Neural cell (in vitro differentiated cells): ENCODE data around the gene ARHGAP10. TPM values are rescaled to one million over a fixed set of nuclear protein-coding genes. Genes with fewer than 3 reads are reported as not detected.

ENCODE experiments used
- H2AFZ ChIP-seq: fragments of 200-600, 300-800 bp; sonication (generic), shearing (Covaris generic); 2 replicates; pipeline ENCODE4 v1.6.0; 2014; ENCODE audit warnings: low read depth, mild to moderate bottlenecking, antibody characterized with exemption, low read length, moderate library complexity
- H3F3A ChIP-seq: fragments of 200-600 bp; shearing (Covaris generic); 2 replicates; pipeline ENCODE4 v1.6.1; 2016; ENCODE audit warnings: mild to moderate bottlenecking, moderate library complexity, mixed read lengths, antibody characterized with exemption, low read length; ENCODE audit not compliant: insufficient read depth, poor library complexity, severe bottlenecking
- H3K27ac ChIP-seq: fragments of 200-600, 300-800 bp; sonication (generic), shearing (Covaris generic); 2 replicates; pipeline ENCODE4 v1.5.1; 2014; ENCODE audit warnings: mild to moderate bottlenecking, low read length, moderate library complexity
- H3K27me3 ChIP-seq: fragments of 300-800, 200-600 bp; sonication (generic), shearing (Covaris generic); 2 replicates; pipeline ENCODE4 v1.6.0; 2014; ENCODE audit warnings: mild to moderate bottlenecking, low read depth, low read length, moderate library complexity; ENCODE audit not compliant: insufficient read depth
- H3K36me3 ChIP-seq: fragments of 300-800, 200-600 bp; sonication (generic), shearing (Covaris generic); 2 replicates; pipeline ENCODE4 v1.5.1; 2014; ENCODE audit warnings: mild to moderate bottlenecking, antibody characterized with exemption, low read length, moderate library complexity; ENCODE audit not compliant: insufficient read depth
- H3K4me2 ChIP-seq: fragments of 300-800, 200-600 bp; sonication (generic), shearing (Covaris generic); 2 replicates; pipeline ENCODE4 v1.6.0; 2014; ENCODE audit warnings: mild to moderate bottlenecking, low read length
- H3K4me3 ChIP-seq: fragments of 300-800, 200-600 bp; sonication (generic), shearing (Covaris generic); 2 replicates; pipeline ENCODE4 v1.5.1; 2014; ENCODE audit warnings: mild to moderate bottlenecking, low read length, moderate library complexity
- H3K79me2 ChIP-seq: fragments of 200-600 bp; shearing (Covaris generic); replicated peaks from 2 replicates; pipeline ENCODE4 v1.6.0; 2014; ENCODE audit warnings: mild to moderate bottlenecking, low read length, moderate library complexity; ENCODE audit not compliant: insufficient read depth
- H3K9ac ChIP-seq: fragments of 300-800, 200-600 bp; sonication (generic), shearing (Covaris generic); 2 replicates; pipeline ENCODE4 v1.6.1; 2016; ENCODE audit warnings: mild to moderate bottlenecking, low read length, mixed read lengths
- H3K9me2 ChIP-seq: fragments of 200-600 bp; shearing (Covaris generic); 2 replicates; pipeline ENCODE4 v1.6.1; 2016; ENCODE audit warnings: mild to moderate bottlenecking, low read length, mixed read lengths; ENCODE audit not compliant: insufficient read depth
- H3K9me3 ChIP-seq: fragments of 200-600, 300-800 bp; sonication (generic), shearing (Covaris generic); 2 replicates; pipeline ENCODE4 v1.6.1; 2016; ENCODE audit warnings: mild to moderate bottlenecking, mixed run types, low read length, moderate library complexity, mixed read lengths
- H4K20me1 ChIP-seq: fragments of 200-600 bp; shearing (Covaris generic); 2 replicates; pipeline ENCODE4 v1.6.1; 2016; ENCODE audit warnings: mild to moderate bottlenecking, mixed run types; ENCODE audit not compliant: insufficient read depth
- CTCF ChIP-seq: fragments of 450-650 bp; IDR thresholded peaks from 2 replicates; pipeline ENCODE4 v1.5.1; 2014; ENCODE audit warnings: antibody characterized with exemption, mild to moderate bottlenecking, moderate library complexity; ENCODE audit not compliant: poor library complexity, severe bottlenecking
- EP300 ChIP-seq: fragments of 450-650 bp; conservative IDR thresholded peaks from 2 replicates; pipeline ENCODE4 v1.6.1; 2014; ENCODE audit warnings: antibody characterized with exemption, mild to moderate bottlenecking, moderate library complexity; ENCODE audit not compliant: poor library complexity, severe bottlenecking
- EZH2 ChIP-seq: fragments of 200-600, 300-800 bp; shearing (Covaris generic), sonication (generic); IDR thresholded peaks from 2 replicates; pipeline ENCODE4 v1.6.1; 2014; ENCODE audit warnings: antibody characterized with exemption, low read length, borderline replicate concordance, mild to moderate bottlenecking; ENCODE audit not compliant: insufficient read depth, poor library complexity, severe bottlenecking
- MXI1 ChIP-seq: fragments of 450-650 bp; conservative IDR thresholded peaks from 2 replicates; pipeline ENCODE4 v1.6.1; 2014; ENCODE audit warnings: antibody characterized with exemption, mild to moderate bottlenecking; ENCODE audit not compliant: poor library complexity, severe bottlenecking
- POLR2AphosphoS5 ChIP-seq: IDR thresholded peaks from 2 replicates; pipeline ENCODE4 v1.6.1; 2012
- RAD21 ChIP-seq: fragments of 450-650 bp; conservative IDR thresholded peaks from 2 replicates; pipeline ENCODE4 v1.6.1; 2014; ENCODE audit warnings: antibody characterized with exemption, mild to moderate bottlenecking, moderate library complexity
- REST ChIP-seq: IDR thresholded peaks from 2 replicates; pipeline ENCODE4 v1.6.1; 2012; ENCODE audit warnings: borderline replicate concordance
- SMC3 ChIP-seq: fragments of 450-650 bp; conservative IDR thresholded peaks from 2 replicates; pipeline ENCODE4 v1.6.1; 2014; ENCODE audit warnings: antibody characterized with exemption, mild to moderate bottlenecking, moderate library complexity; ENCODE audit not compliant: poor library complexity
- TAF1 ChIP-seq: IDR thresholded peaks from 2 replicates; pipeline ENCODE4 v1.6.1; 2012; ENCODE audit warnings: low read depth
- polyA plus RNA-seq: library from polyadenylated mRNA; depleted of rRNA; stranded (reverse); fragments of >200 nt; gene quantifications from 2 replicates; pipeline ENCODE4 v1.2.3, GENCODE V29; 2014

The ARHGAP10 gene
- polyA plus RNA-seq, 1 donor from 2014 or later = 1.2 TPM

- Histone ChIP-seq H3K4me2 (no peak overlapping the region), H3K9me3 (no peaks in the 10 kb centered on the region), H3K27me3 (no peaks in the 10 kb centered on the region), H3K27ac (no peak overlapping the region), H3K4me3 (no peak overlapping the region), H3F3A (no peaks in the 10 kb centered on the region), H2AFZ (no peak overlapping the region), H3K9ac (no peak overlapping the region), H3K9me2 (no peaks in the 10 kb centered on the region), H3K79me2 (no peaks in the 10 kb centered on the region), H4K20me1 (no peaks in the 10 kb centered on the region), H3K36me3 (no peaks in the 10 kb centered on the region)
- no peak for TF ChIP-seq EP300
- no peak for TF ChIP-seq RAD21
- no peak for TF ChIP-seq TAF1
- no peak for TF ChIP-seq EZH2
- TF ChIP-seq REST = no peak
- TF ChIP-seq SMC3 = no peak
- TF ChIP-seq MXI1 = no peak
- no peak for TF ChIP-seq POLR2AphosphoS5
- TF ChIP-seq CTCF = no peak
Measured at GRCh38 chr4:147760695-147761094, 28.8 kb downstream of the ARHGAP10 start.

DNA sequence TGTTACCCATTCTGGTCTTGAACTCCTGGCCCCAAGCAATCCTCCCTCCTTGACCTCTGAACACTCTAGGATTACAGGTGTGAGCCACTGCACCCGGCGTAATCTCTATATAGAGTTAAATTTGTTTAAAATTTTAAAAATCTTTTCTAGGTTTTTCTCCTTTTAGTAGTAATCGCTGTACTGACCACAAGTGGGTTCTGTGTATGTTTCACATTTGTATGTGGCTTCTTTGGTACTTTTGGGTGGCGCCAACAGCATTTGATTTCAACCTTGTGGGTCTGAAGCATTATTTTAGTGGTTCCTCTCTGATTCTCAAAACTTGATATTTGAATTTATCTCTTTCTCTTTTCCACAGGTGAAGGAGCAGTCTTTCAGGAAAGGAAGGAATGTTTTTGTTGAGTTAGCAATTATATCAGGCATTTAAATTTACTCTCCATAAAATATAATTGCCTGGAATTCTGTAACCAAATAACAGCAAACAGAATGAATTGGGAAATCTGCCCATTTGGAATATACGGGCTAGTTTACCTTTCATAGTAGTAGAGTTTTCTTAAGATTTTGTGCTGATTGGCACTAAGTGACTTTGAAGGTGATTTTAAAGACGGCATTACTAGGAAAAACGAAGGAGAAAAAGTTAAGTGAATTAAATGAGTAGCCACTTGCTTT, 29.5 kb downstream of the ARHGAP10 start:
- no peak overlapping the region for H3K4me3 ChIP-seq
- no peaks in the 10 kb centered on the region for H3K79me2 ChIP-seq
- H3K9me2 ChIP-seq = no peaks in the 10 kb centered on the region
- H3F3A ChIP-seq = no peaks in the 10 kb centered on the region
- no peak overlapping the region for H2AFZ ChIP-seq
- no peak overlapping the region for H3K4me2 ChIP-seq
- H3K27ac ChIP-seq = no peak overlapping the region
- no peaks in the 10 kb centered on the region for H3K36me3 ChIP-seq
- H3K9ac ChIP-seq = no peak overlapping the region
- H3K9me3 ChIP-seq = no peaks in the 10 kb centered on the region
- no peaks in the 10 kb centered on the region for H4K20me1 ChIP-seq
- H3K27me3 ChIP-seq = no peaks in the 10 kb centered on the region
- TF ChIP-seq POLR2AphosphoS5 (no peak), CTCF (no peak), RAD21 (no peak), SMC3 (no peak), TAF1 (no peak), REST (no peak), MXI1 (no peak), EZH2 (no peak), EP300 (no peak)
